Ramos (cell line): ENCODE results near the gene EEIG1.

Experiments used
- in situ Hi-C: fragments of 300-500 bp; cut with MboI; formaldehyde crosslinking; loops from one replicate; pipeline ENCODE4 v1.14.3; 2022; ENCODE audit warnings: low sequenced_read_pairs; ENCODE audit not compliant: unreplicated experiment

EEIG1 gene

DNA sequence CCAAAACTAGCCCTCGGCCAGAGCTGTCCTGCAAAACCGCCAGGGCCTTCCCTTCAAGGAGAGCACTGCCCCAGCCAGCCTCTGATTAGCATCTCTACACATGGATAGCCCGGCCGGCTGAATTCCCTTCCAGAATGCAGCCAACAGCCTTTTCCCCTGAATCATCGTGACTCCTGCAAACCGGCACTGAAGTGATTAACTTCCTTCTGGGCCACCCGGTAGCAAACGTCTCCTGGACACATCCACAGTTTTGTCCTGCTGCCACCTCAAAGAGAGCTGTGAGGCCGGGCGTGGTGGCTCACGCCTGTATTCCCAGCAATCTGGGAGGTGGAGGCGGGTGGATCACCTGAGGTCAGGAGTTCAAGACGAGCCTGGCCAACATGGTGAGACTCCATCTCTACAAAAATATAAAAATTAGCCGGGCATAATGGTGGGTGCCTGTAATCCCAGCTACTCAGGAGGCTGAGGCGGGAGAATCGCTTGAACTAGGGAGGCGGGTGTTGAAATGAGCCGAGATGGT is 21.1 kb upstream of the EEIG1 start:
- in situ Hi-C loops, result no loop called here

DNA sequence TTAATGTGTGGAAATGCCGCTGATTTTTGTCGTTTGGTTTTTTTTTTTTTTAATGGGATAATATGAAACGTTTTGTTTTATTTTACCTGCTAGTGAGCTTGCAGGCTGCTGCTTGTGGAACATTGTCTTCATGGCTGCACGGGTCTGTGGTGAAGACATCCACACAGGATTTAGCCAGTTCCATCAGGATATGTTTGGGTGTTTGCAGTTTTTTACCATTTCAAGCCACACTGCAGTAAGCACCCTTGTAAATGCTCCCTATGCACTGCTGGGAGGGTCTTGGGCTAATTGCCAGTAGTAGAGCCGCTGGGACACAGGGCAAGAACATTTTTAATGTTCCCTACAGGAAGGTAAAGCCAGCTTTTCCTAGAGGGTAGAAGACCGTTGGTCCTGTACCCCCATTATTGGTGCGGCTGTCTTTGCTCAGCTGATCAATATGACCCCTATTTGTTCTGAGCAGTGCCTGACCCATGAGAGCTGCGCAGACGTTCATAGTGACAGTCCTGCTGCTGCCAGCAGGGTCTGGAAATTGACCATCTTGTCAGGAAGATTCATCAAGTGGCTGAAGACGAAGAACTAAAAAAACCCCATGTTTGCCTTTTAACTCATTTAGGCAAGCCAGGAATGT is 20.5 kb upstream of the EEIG1 start:
- in situ Hi-C loops, result no loop called here

DNA sequence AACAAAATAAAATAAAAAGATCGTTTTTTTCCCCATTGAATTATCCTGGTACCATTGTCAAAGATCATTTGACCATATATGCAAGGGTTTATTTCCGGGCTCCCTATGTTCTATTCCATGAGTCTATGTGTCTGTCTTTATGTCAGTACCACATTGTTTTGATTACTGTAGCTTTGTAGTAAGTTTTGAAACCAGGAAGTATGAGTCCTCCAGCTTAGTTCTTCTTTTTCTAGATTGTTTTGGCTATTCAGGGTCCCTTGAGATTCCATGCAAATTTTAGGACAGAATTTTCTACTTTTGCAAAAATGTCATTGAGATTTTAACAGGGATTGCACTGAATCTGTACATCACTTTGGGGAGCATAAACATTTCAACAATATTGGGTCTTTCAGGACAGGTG is 18.7 kb upstream of the EEIG1 start:
- in situ Hi-C loops, result no loop called here

DNA sequence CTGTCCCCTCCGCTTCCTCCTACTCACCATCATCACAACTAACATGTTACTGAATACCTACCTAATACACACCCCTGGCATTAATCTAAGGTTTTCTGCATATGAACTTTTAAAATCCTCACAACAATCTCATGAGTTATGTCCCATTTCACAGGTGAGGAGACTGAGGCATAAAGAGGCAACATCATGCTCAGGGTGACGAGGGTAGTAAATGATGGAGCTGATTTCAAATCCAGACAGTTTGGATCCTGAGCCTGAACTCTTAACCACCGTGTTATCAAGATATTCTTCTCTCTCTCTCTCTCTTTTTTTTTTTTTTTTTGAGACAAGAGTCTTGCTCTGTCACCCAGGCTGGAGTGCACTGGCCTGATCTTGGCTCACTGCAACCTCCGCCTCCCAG is 12.9 kb upstream of the EEIG1 start:
- in situ Hi-C loops, result no loop called here

DNA sequence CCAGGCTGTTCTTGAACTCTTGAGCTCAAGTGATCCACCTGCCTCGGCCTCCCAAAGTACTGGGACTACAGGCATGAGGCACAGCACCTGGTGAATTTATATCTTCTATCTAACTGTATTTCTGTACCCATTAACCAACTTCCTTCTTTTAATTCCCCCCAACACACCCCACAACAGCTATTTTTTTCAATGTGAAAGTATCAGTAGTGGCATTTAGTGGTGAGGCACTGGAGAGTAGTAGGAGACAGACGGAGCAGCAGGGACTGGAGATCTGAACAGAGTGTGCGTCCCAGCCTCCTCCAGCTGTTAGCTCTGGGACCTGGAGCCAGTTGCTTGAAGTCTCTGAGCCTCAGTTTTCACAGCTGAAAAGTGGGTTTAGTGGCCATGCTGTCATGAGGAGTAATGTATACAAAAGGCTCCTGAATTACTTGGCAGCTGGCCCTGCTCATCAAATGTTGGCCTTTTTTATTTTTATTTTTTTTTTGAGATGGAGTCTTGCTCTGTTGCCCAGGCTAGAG is 11.0 kb upstream of the EEIG1 start:
- in situ Hi-C loops, result no loop called here

DNA sequence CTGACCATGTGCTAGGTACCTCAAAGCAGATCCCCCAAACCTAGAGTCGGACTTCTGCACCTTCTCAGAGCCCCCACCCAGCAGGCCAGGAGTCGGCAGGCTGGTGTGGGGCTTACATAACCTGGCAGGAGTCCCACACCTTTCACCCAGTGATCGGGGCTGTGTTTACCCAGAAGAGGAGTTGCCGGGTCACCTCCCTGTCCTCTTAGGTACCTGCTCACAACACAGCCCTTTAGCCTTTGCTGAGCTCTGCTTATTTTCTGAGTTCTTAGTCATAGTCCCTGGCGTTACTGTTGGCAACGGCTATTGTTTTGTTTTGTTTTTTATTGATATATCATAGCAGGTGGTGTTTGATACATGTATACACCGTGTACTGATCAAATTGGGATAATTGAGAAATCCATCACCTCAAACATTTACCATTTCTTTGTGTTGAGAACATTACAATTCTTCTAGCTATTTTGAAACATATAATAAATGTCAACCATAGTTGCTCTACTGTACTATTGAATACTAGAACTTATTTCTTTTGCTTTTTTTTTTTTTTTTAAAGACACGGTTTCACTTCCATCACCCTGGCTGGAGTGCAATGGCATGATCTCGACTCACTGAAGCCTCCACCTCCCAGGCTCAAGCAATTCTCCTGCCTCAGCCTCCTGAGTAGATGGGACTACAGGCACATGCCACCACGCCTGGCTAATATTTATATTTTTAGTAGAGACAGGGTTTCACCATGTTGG is 10.4 kb upstream of the EEIG1 start:
- in situ Hi-C loops, result no loop called here

DNA sequence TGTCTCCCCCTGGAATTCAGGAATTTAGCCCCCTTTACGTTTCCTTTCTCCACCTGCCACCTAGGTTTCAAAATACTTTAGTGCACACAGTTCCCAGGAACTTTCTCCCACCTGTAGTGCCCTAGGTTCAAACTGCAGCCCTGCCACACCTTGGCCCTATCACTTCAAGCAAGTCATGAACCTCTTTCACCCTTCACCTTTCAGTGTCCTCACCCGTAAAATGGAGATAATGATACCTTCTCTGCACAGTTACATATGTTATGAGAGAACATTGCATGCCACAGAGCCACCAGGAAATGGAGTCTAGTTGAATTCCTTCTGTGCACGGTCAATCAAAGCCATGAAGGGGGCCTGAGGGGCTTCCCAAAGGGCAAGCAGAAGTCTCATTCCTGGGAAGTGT is 9.8 kb upstream of the EEIG1 start:
- in situ Hi-C loops, result no loop called here

DNA sequence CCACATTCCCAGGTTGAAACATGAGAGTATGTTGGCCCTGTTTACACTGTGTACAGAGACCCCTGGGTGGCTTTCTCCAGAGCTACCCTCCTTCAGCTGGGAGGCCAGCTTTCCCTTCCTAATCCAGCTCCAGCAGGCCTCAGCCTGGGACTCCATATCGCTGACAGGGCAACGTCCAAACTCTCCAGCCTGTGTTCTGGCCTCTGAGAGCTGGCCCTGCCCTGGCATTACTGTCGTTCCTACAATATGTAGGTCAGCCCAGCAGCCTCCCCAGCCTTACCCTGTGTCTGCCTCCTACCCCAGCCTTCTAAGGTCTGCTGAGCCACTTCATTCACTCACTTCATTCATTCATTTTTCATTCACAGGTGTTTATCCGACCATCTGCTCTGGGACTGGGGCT is 8.3 kb upstream of the EEIG1 start:
- in situ Hi-C loops, result no loop called here

DNA sequence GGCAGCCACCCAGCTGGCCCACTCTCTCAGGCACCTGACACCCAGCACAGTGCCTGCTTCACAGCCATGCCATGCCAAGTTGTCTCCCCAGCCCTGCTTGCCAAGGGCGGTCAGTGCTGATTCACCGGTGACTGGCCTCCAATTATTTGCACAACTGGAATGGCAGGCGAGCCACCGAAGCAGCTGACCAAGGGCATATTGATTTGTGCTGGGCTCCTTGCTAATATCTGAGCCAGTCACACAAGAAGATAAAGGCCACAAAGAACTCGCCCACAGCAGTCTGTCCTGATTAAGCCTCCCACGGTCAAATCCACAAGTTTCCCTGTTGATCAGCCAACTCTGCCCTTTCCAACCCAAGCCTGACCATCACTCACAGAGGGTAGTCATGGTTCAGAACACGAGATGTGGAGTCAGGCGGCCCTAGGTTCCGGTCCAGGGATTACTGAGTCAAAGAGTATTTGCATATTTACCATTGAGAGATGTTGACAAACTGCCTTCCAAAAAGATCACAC is 6.4 kb upstream of the EEIG1 start:
- in situ Hi-C loops, result no loop called here

DNA sequence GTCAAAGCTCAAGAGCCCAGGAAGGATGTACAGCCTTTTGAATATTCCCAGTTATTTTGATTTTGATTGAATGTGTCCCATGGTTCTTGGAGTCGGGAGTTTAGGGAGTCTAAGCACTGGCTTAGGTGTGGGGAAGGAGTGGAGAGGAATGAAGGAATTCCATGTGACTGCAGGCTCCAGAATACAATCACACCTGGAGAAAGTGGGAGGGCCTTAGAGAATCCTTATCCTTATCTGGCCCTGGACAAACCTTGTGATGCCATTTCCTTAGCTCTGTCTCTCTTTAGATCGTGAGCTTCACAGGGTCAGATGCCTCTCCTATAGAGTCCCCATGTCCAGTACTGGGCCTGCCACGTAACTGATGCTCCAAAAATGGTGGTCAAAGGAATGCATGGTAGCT is 4.2 kb upstream of the EEIG1 start:
- in situ Hi-C loops, result no loop called here

DNA sequence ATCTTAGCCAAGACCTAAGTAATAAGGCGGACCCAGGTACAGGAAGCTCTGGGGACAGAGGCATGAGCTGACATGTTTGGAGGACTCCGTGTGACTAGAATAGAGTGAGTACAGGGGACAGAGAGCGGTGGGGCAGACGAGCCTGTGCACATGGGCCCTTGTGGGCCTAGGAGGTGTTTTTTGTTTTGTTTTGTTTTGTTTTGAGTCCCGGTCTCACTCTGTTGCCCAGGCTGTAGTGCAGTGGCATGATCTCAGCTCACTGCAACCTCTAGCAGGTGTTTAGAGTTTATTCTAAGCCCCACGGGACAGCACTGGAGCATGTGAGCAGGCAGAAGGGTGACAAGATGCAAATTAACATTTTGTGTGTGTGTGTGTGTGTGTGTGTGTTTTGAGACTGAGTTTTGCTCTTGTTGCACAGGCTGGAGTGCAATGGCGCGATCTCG is 3.1 kb upstream of the EEIG1 start:
- in situ Hi-C loops, result no loop called here

DNA sequence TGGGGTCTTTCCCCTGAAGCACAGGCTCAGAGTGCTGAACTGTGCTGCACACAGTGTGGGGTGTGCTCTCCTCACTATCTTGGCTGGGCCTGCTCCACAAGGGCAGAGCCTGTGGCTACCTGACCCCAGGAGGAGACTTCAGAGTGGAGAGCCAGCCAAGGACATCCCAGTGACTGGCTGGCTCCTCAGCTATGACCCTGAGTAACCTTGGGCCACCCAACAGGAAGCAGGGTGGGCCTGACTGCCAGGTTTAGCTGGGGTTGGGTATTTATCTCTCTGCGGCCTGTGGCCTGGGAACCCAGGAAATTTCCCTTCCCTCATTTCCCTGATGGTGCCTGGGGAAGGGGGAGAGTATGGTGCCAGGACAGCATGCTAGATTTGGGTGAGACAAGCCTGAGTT is 2.1 kb upstream of the EEIG1 start:
- in situ Hi-C loops, result no loop called here

DNA sequence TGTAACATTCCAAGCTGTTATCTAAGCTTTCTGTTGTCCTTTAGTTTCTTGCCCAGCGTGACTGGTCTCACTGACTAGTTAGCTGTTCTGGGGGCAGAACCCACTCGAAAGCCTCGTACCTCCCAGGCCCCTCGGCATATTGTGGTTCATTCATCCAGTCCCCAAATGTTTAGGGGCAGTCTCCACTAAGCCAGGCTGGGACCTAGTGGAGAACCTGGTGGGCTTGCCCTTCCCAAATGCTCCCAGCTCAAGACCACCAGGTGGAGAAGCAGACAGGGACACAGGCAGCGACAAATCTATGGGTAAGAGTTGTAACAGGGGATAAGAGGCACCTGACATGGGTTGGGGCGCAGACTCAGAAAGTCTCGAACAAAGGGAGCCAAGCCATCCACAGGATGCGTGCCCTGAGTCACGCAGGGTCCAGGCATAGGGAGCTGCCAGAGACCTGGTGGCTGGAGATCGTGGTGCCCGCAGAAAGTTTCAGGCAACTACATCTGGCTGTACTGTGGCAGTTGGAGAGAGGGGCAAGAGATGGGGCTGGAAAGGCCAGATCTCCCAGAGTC is 851 bp upstream of the EEIG1 start:
- in situ Hi-C loops, result no loop called here

DNA sequence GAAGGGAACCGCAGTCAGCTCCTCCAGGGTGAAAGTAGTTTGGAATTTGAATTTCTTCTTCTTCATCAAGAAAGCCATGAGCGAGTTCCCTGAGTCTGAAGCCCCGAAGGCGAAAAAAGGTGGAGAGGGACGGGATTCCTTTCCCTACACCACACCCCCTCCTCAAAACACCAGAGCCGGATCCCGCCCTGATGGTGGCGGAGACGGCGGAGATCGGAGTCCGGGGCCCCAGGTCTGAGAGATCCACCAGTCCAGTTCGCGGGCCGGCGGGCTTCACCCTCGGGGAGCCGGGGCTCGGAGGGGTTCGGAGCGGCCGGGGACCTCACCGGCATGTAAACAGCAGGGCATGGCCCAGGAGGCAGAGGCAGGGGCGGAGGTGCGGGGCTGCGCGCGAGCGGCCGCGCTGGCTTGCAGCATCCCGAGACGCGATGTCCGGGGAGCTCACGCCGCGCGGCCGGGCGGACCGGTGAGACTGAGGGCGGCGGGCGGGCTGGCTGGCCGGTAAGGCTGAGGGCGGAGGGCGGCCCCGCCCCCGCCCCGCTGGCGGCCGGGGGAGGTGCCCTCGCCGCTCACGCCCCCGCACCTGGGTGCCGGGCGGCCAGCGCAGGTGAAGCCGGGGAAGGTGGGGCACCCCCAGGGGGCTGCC is 606 bp downstream of the EEIG1 start:
- in situ Hi-C loops, result no loop called here

DNA sequence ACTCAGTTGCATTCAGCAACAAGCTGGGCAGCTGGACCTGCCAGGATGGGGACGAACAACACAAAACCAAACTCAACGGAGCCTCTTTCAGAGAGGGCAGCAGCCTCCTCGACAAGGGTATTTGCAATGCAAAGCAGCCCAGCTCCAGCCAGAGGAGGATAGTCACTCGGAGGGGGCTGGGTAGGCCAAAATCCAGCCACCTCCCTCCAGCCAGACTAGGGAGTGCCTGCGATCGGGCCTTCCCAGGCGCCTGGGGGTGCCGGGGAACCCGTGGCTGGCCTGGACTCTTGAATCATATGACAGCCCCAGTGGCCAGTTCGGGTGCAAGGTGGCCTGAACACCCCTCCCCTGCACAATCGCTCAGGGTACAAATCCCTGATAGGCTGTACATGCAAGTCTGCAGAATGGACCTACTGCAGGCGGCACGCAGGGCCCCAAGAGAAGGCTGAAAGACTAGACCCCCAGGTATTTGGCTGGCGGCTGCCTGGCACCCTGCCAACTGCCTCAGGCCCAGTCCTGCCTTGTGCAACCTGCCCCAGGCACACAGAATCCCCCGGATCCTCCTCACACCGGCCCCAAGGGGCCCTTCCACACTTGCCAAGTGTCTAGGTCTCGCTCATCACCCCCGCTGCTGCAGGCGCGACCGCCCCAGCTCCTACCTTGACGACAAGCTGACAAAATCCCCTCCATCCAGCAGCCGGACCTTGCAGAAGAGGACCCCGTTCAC is 1.3 kb downstream of the EEIG1 start:
- in situ Hi-C loops, result no loop called here

DNA sequence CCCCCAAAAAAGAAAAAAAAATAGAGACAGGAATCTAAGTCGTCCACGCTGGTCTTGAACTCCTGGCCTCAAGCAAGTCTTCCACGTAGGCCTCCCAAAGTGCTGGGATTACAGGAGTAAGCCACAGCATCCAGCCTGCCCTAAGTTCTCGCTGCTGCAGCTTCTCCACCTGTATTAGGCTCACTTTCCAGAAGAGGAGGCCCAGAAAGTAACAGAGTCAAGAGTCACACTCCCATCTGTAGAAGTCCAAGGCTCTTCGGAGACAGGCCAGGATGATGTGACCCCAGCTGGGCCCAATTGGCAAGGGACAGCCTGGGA is 1.8 kb downstream of the EEIG1 start:
- in situ Hi-C loops, result no loop called here

DNA sequence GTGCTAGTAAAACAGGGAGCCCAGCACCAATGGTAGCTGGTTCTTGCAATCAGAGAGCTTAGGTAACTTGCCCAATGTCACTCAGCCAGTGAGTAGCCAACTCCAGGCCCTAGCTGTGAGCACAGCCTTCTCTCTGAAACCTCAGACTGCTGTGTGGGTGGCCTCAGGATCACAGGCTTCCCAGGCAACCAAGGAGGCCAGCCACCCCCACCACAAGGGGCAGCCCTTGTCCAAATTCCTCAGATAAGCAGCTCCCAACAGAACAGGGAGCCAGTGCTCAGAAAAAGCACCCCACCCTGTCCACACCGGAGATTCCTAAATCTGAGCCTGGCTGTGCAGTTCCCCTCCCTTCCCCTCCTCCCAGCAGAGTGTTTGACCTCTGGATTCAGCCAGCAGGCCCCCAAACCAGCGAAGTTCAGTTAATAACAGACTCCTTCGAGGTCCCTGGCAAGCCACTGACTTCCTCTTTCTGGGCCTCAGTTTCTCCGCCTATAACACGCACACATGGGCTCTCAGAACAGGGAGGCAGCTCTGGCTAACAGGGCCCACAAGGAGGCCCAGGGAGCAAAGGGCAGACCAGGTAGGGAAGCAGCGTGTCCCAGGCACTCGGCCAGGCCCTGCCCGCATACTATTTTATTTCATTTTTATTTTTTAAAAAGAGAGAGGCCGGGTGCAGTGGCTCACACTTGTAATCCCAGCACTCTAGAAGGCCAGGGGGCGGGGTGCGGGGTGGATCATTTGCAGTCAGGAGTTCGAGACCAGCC is 2.7 kb downstream of the EEIG1 start:
- in situ Hi-C loops, result no loop called here

DNA sequence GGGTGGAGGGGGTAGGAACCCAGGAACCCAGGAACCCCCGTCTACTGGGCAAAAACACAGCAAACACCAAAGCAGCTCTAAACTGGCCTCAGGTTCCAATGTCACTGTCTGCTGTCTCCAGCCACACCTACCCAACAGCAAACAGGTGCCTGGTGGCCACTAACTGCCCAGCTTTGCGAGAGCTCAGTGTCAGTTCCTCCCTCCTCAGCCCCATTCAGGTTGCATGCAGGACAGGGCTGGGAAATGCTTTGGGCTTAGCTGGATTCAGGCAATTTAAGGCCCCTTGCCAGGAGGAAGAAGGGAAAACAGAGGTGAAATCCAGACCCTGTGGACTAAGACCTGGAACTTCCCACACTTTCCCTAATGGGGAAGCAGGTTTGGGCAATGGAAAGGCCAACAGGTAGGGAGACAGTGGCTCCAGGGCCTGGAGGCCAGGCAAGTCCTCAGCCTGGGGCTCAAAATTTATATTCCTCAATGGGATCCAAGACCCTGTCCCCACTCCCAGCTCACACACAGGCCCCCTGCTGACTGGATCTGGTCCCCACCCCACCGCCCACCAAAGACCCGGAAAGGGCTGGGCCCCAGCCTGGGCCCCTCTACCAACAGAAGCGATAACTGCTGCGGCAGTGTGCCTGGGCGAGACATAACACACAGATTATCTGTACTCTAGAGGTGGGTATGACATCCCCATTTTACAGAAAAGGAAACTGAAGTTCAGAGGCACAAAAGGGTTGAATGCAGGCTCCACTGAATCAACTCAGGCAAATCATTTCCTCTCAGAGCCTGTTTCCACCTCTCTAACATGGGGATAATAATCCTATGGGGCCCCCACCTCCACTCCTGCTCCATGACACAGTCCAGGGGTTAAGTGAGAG is 3.5 kb downstream of the EEIG1 start:
- in situ Hi-C loops, result no loop called here

DNA sequence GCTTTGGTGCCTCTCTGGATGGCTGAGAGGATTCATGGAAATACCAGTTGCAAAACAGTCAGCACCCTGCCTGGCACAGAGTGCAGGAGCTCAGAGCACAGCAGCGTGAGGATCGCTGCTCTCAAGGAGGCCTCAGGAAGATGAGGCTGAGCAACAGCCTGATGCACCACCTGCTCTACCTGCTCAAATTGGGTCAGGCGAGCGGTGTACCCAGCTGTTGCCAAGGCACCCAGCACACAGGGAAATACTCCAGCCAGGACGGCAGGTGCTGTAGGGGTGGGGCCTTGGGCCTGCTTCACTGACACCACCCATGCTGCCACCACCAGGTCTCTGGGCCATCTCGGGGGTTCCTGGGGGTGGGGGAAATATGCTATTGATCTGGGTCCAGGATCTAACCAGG is 4.3 kb downstream of the EEIG1 start:
- in situ Hi-C loops, result no loop called here
